Measurements from ENCODE around the gene SEMA5A. TPM values are rescaled to one million over a fixed set of nuclear protein-coding genes. Genes with fewer than 3 reads are reported as not detected.
A peak's percentile ranks its signal among the peaks of the same experiment; 100 is the strongest.

Gene SEMA5A
- total RNA-seq, 4 donors from 2014 or later = 2.3 to 4.7 (median 3.7) TPM

DNA sequence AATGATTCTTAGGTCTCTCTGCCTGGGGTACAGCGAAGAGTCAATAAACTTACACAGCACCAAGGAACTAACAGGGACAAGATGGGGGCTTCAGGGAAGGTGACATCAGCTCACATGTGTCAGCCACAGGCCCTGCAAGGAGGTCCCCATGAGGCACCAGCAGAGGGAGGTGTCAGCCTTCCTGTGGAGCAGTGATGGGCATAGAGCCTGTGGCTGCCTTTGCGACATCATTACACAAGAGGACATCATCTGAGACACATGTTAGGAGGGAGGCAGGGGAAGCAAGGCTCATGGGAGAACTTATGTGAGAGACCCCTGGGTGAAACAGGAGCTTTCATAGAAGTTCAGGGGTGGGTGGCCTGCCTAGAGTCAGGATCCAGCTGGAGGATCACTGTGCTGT, 389.6 kb downstream of the SEMA5A start:
- no peaks in the 10 kb centered on the region for H3K4me1 ChIP-seq
- ATAC-seq = peak; percentile 63
- TF ChIP-seq POLR2A (IDR thresholded peaks at IDR 0.05) = no peak
- TF ChIP-seq POLR2AphosphoS5 (IDR thresholded peaks at IDR 0.05) = no peak
- no peak for TF ChIP-seq EP300 (IDR thresholded peaks at IDR 0.05)
- TF ChIP-seq, protein P1, sequence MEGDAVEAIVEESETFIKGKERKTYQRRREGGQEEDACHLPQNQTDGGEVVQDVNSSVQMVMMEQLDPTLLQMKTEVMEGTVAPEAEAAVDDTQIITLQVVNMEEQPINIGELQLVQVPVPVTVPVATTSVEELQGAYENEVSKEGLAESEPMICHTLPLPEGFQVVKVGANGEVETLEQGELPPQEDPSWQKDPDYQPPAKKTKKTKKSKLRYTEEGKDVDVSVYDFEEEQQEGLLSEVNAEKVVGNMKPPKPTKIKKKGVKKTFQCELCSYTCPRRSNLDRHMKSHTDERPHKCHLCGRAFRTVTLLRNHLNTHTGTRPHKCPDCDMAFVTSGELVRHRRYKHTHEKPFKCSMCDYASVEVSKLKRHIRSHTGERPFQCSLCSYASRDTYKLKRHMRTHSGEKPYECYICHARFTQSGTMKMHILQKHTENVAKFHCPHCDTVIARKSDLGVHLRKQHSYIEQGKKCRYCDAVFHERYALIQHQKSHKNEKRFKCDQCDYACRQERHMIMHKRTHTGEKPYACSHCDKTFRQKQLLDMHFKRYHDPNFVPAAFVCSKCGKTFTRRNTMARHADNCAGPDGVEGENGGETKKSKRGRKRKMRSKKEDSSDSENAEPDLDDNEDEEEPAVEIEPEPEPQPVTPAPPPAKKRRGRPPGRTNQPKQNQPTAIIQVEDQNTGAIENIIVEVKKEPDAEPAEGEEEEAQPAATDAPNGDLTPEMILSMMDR (IDR thresholded peaks at IDR 0.05) = no peak
- no peak overlapping the region for H3K4me3 ChIP-seq
- no peaks in the 10 kb centered on the region for H3K9me3 ChIP-seq
- WGBS, 2 donors (ENCODE audit: low coverage in 1 of 2) = 100% methylated on average over 1 of the region's 2 CpGs; no CpG with 5 or more reads in 1 of the 2 donors
- H3K36me3 ChIP-seq = no peaks in the 10 kb centered on the region
- no peaks in the 10 kb centered on the region for H3K27me3 ChIP-seq
- H3K27ac ChIP-seq = no peak overlapping the region

DNA sequence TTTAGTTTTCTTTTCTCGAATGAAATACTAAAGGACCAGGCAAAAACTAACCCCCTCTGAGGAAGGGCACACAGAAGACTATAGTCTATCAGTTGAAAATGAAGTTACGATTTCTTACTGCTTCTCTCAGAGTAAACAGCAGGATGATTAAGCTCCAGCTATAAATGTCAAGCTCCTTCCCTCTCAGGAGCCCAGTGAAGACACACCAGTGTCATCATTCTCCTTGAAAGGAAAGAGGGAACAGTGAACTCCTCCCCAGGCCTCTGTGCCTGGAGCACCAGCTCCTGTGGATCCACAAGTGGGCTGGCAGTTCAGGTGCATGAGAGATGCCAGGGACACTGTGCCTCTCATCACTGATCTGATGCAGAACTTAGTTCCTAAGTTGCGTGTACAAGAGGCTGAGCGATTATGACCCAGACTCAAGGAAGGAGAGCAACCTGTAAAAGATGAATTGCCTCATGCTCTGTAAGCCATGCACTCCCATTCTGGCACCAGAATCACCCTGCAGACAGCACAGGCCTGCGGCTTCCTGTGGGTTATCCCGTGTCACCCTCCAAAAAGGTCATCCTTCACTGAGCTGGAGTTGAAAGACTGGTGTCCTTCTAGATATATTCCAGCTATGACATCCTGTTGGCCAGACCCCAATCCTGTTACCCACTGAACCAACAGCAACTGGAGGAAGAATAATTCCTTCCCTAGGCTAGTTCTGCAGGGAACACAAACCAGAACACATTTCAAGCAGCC, 394.0 kb downstream of the SEMA5A start:
- H3K27ac ChIP-seq = no peak overlapping the region
- H3K9me3 ChIP-seq = no peaks in the 10 kb centered on the region
- ATAC-seq = no peak
- no peaks in the 10 kb centered on the region for H3K4me1 ChIP-seq
- TF ChIP-seq POLR2AphosphoS5 (IDR thresholded peaks at IDR 0.05) = no peak
- TF ChIP-seq, protein P1 (IDR thresholded peaks at IDR 0.05) = no peak
- no peak for TF ChIP-seq EP300 (IDR thresholded peaks at IDR 0.05)
- TF ChIP-seq POLR2A (IDR thresholded peaks at IDR 0.05) = no peak
- no peaks in the 10 kb centered on the region for H3K36me3 ChIP-seq
- H3K4me3 ChIP-seq = no peak overlapping the region
- H3K27me3 ChIP-seq = no peaks in the 10 kb centered on the region
- WGBS, 2 donors (ENCODE audit: low coverage in 1 of 2) = 80% methylated on average over 3 of the region's 6 CpGs; no CpG with 5 or more reads in 1 of the 2 donors

DNA sequence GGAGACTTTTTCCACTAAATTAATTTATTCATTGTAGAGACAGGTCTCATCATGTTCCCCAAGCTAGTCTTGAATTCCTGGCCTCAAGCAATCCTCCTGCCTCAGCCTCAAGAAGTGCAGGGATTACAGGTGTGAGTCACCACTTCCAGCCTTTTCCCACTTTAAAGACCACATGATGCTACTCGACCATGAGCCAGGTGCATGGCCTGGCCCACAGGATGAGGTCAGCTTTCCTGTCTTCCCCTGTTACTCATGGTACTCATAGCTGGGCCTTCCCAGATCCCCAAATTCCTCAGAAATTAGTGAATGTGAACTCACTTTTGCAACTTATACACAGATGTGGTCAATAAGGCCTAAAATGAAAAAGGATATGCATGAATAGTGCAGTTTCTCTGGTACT, 395.9 kb downstream of the SEMA5A start:
- Histone ChIP-seq H3K27me3 (no peaks in the 10 kb centered on the region), H3K9me3 (no peaks in the 10 kb centered on the region), H3K4me3 (no peak overlapping the region), H3K36me3 (no peaks in the 10 kb centered on the region), H3K4me1 (no peaks in the 10 kb centered on the region), H3K27ac (no peak overlapping the region)
- WGBS, 2 donors (ENCODE audit: low coverage in 1 of 2) = 18 to 88% methylated on average over 1 of the region's 1 CpG
- no peak for ATAC-seq
- no peak for TF ChIP-seq POLR2A (IDR thresholded peaks at IDR 0.05)
- no peak for TF ChIP-seq EP300 (IDR thresholded peaks at IDR 0.05)
- TF ChIP-seq POLR2AphosphoS5 (IDR thresholded peaks at IDR 0.05) = no peak
- TF ChIP-seq, protein P1 (IDR thresholded peaks at IDR 0.05) = no peak

DNA sequence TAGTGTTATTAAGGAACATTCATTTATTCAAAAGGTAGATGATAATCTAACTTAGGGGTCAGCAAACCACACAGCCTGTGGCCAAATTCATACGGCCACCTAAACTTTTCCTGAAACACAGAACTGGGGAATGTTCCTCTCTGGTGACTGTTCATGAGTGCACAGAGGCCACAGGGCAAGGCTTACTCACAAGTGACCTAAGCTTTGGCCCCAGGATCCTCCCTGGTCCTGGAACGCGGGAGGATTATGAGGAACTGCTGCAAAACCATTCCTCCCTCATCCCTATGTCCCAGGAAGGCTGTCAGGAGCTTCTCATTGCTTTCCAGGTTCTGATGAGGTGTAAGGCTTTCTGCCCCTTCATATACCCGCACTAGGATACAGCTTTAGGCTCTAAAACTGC, 397.6 kb downstream of the SEMA5A start:
- no peaks in the 10 kb centered on the region for H3K27me3 ChIP-seq
- no peak for TF ChIP-seq EP300 (IDR thresholded peaks at IDR 0.05)
- TF ChIP-seq, protein P1 (IDR thresholded peaks at IDR 0.05) = no peak
- TF ChIP-seq POLR2AphosphoS5 (IDR thresholded peaks at IDR 0.05) = no peak
- no peak for TF ChIP-seq POLR2A (IDR thresholded peaks at IDR 0.05)
- no peak overlapping the region for H3K4me3 ChIP-seq
- H3K27ac ChIP-seq = no peak overlapping the region
- H3K36me3 ChIP-seq = no peaks in the 10 kb centered on the region
- ATAC-seq = no peak
- no peaks in the 10 kb centered on the region for H3K9me3 ChIP-seq
- 81 to 92% methylated on average over 2 to 4 of the region's 4 CpGs for WGBS, 2 donors (ENCODE audit: low coverage in 1 of 2)
- no peaks in the 10 kb centered on the region for H3K4me1 ChIP-seq

DNA sequence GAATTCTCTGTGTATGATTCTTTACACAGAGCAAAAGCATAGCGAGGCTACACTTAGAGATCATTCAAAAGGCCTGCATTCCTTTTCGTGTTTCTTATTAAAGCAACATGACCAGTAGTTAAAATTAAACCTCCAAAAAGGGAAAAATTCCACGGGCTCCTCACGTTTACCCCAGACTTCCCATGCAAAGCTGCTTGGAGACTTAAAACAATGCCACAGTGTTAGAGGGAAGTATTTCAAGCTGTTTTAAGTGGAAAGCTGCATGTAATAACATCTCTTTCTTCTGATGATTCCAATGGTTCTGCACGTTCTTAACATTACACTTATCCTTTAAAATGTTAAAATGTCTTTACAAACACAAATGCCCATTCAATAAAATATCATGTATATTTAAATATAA, 405.2 kb downstream of the SEMA5A start:
- no peak for TF ChIP-seq EP300 (IDR thresholded peaks at IDR 0.05)
- TF ChIP-seq, protein P1 (IDR thresholded peaks at IDR 0.05) = no peak
- TF ChIP-seq POLR2A (IDR thresholded peaks at IDR 0.05) = no peak
- no peak for TF ChIP-seq POLR2AphosphoS5 (IDR thresholded peaks at IDR 0.05)
- Histone ChIP-seq H3K4me3 (no peak overlapping the region), H3K9me3 (no peaks in the 10 kb centered on the region), H3K4me1 (no peaks in the 10 kb centered on the region), H3K36me3 (no peaks in the 10 kb centered on the region), H3K27ac (no peak overlapping the region), H3K27me3 (no peaks in the 10 kb centered on the region)
- no peak for ATAC-seq
- WGBS, 2 donors (ENCODE audit: low coverage in 1 of 2) = 58 to 64% methylated on average over 4 to 5 of the region's 5 CpGs

Measured in gastroesophageal sphincter (tissue), 4 donors.